Stomach smooth muscle (tissue), 2 donors: ENCODE data around the gene VPS13D.

Experiments
- H3K27ac ChIP-seq: one replicate; pipeline ENCODE4 v1.7.0; 2013; ENCODE audit warnings: mild to moderate bottlenecking, low read length, inconsistent platforms
- H3K27me3 ChIP-seq, 2 donors: one replicate each; pipeline ENCODE4 v1.7.0; 2013; ENCODE audit warnings: low read length in 2 of 2; ENCODE audit not compliant: insufficient read depth in 2 of 2, control insufficient read depth in 1 of 2
- H3K36me3 ChIP-seq, 2 donors: one replicate each; pipeline ENCODE4 v1.7.0; 2013; ENCODE audit warnings: low read length in 2 of 2; ENCODE audit not compliant: control insufficient read depth in 2 of 2, insufficient read depth in 2 of 2
- H3K4me1 ChIP-seq: one replicate; pipeline ENCODE4 v1.7.0; 2013; ENCODE audit warnings: low read length; ENCODE audit not compliant: control insufficient read depth, insufficient read depth
- H3K4me3 ChIP-seq, 2 donors: one replicate each; pipeline ENCODE4 v1.7.0; 2013; ENCODE audit warnings: low read length in 2 of 2
- H3K9ac ChIP-seq, 2 donors: one replicate each; pipeline ENCODE4 v1.7.0; 2013; ENCODE audit warnings: low read length in 2 of 2, mild to moderate bottlenecking in 1 of 2
- H3K9me3 ChIP-seq, 2 donors: one replicate each; pipeline ENCODE4 v1.7.0; 2013; ENCODE audit warnings: low read length in 2 of 2; ENCODE audit not compliant: control insufficient read depth in 2 of 2
- donor health status: healthy.
- donor health status: Pancreatic carcinoma.

VPS13D gene

DNA sequence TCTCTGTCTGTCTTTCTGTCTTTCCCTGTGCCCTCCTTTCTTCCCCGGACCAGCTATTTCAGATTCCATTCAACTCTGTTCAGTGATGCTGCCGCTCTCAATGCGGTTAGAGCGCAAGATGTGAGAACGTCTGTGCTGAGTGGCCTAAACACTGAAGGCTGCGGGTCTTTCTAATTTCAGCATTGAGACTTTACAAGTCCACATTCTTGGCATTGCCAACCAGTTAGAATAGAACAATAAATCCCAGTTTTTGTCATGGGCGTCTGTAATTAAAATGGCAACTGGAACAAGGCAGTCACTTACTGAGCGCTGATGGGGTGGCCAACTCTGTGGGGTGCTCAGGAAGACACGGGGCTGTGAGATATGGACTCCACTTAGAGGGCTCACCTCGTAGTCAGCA is 275.4 kb downstream of the VPS13D start:
- Histone ChIP-seq H3K9me3 (no peaks in the 10 kb centered on the region), H3K4me3 (no peak overlapping the region), H3K4me1 (peaks cover 11% of the 10 kb centered on the region), H3K27ac (no peak overlapping the region), H3K36me3 (peaks cover 7 to 11% of the 10 kb centered on the region in 2 donors), H3K9ac (no peak overlapping the region), H3K27me3 (no peaks in the 10 kb centered on the region)

DNA sequence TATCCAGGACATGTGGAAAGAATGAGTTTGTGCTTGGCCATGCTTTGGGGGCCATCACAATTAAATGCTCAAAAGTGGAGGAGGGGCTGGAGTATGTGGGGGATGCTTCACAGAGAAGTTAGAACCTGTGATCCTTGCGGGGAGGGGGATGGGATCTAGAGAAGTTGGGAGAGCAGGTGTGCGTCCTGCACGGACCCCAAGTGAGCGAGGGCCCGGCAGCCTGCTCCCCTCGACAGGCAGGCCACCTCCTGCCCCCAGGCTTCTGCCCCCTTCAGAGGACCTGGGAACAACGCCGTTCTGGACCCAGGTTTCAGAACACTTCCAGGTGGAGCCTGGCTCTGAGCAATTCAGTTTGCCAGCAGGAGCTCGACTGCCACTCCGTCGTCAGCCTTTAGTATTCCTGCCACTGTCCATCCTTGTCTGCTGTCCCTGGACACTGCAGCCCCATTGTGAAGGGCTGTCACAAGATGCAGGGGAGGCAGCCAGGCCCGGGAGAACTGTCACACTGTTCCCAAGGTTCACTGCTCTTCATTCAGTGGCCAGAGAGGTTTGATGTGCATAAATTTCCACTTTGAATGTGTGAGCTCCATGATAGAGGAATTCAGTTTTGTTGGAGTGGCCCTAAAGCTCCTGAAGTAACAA is 275.9 kb downstream of the VPS13D start:
- Histone ChIP-seq H3K9me3 (no peaks in the 10 kb centered on the region), H3K4me3 (no peak overlapping the region), H3K27ac (no peak overlapping the region), H3K27me3 (no peaks in the 10 kb centered on the region), H3K36me3 (peaks cover 11 to 12% of the 10 kb centered on the region in 2 donors), H3K9ac (no peak overlapping the region), H3K4me1 (peaks cover 16% of the 10 kb centered on the region)

DNA sequence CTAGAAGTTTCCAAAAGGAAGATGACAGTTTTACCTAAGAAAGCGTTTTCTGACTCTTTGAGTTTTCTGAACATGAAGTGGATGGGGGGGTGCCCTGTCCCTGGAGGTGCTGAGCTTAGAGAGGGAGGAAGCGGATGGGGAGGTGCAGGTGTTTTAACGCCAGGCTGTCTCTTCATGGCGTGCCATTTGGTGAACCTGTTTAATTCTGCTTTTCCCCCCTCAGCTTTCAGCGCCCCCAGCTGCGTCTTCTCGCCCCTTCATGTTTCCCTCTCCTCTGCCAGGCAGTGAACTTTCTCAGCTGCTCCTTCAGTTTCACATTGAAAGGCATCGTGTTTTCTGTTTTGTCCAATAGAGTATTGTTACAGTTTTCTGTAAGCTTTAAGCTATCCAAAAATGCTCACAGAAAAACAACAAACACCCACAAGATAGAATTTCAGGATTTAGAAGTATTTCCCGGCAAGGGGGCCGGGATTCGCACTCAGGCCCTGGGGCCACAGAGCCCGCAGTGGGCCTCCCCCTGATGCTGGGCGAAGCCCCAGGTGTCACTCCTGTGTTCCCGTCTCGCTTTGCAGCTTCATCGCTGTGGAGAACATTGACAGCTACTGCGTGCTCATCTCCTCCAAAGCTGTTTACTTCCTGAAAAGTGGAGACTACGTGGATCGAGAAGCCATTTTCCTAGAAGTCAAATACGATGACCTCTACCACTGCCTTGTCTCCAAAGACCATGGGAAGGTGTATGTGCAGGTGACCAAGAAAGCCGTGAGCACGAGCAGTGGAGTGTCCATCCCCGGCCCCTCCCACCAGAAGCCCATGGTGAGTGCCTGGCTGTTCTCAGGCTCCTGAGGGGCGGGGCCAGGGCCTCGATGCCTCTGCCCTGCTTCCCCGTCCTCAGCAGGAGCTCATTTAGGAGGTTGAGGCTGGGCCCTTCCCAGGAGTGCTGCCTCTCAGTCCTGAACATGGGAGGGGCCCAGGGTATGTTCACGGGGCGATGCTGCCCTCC is 276.8 kb downstream of the VPS13D start:
- Histone ChIP-seq H3K27me3 (no peaks in the 10 kb centered on the region), H3K27ac (no peak overlapping the region), H3K9me3 (no peaks in the 10 kb centered on the region), H3K36me3 (peaks cover 11 to 13% of the 10 kb centered on the region in 2 donors), H3K4me1 (peaks cover 24% of the 10 kb centered on the region), H3K9ac (no peak overlapping the region), H3K4me3 (no peak overlapping the region)

DNA sequence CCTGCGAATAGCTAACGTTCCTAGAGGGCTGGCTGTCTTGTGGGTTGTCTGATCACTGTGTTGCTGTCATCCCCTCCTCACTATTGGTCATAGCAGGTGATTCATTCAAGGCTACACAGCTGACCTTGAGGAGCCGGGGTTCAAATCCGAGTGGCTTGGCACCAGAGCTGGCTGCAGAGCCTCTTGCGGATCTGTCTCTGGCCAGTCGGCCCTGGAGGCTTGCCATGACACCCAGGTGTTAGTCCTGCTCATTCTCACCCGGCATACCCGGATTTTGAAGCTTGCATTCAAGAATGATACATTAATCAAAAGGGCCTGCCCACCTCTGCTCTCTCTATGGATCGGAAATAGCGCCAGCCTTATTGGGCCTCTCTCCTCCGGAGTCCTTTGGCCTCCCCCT is 277.8 kb downstream of the VPS13D start:
- Histone ChIP-seq H3K36me3 (peaks cover 11 to 13% of the 10 kb centered on the region in 2 donors), H3K4me3 (no peak overlapping the region), H3K4me1 (peaks cover 30% of the 10 kb centered on the region), H3K9me3 (no peaks in the 10 kb centered on the region), H3K27me3 (no peaks in the 10 kb centered on the region), H3K27ac (peak overlapping the region; percentile 31), H3K9ac (no peak overlapping the region)

DNA sequence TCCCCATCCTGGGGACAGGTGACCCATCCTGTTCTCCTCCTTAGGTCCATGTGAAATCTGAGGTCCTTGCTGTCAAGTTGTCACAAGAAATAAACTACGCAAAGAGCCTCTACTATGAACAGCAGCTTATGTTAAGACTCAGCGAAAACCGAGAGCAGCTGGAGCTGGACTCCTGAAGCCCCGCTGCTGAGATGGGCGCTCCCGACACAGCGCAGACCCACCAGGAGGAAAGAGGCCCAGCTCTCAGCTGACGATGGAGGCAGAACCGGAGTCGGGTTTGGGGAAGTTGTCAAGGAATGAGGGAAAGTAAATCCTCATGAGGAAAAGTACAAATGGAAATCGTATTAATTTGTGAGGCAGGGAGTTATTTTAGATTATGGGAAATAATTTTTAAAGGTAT is 279.0 kb downstream of the VPS13D start:
- peaks cover 9 to 13% of the 10 kb centered on the region in 2 donors for H3K36me3 ChIP-seq
- no peak overlapping the region for H3K27ac ChIP-seq
- H3K9me3 ChIP-seq: no peaks in the 10 kb centered on the region
- H3K27me3 ChIP-seq: no peaks in the 10 kb centered on the region
- H3K4me3 ChIP-seq: no peak overlapping the region
- H3K4me1 ChIP-seq: peaks cover 30% of the 10 kb centered on the region
- no peak overlapping the region for H3K9ac ChIP-seq

DNA sequence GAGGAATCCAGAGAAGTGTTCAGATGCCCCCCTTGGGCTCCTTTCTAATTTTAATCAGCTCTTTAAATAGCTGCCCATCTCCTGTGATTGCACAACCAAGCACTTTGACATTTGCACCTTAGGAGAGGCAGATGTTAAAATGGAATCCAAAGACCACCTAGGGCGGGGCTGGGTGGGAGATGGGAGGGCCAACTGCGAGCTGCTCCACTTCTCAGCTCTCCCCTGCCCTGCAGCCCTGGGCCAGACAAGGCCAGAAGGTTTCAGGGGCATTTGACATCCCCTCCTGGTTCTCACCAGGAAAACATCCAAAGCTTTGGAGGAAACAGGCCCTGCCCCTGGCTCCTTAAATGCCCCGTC is 281.3 kb downstream of the VPS13D start:
- Histone ChIP-seq H3K27me3 (no peaks in the 10 kb centered on the region), H3K4me3 (no peak overlapping the region), H3K27ac (peak overlapping the region; percentile 41), H3K9ac (no peak overlapping the region), H3K9me3 (no peaks in the 10 kb centered on the region), H3K4me1 (peaks cover 27% of the 10 kb centered on the region), H3K36me3 (peaks cover 9 to 13% of the 10 kb centered on the region in 2 donors)

DNA sequence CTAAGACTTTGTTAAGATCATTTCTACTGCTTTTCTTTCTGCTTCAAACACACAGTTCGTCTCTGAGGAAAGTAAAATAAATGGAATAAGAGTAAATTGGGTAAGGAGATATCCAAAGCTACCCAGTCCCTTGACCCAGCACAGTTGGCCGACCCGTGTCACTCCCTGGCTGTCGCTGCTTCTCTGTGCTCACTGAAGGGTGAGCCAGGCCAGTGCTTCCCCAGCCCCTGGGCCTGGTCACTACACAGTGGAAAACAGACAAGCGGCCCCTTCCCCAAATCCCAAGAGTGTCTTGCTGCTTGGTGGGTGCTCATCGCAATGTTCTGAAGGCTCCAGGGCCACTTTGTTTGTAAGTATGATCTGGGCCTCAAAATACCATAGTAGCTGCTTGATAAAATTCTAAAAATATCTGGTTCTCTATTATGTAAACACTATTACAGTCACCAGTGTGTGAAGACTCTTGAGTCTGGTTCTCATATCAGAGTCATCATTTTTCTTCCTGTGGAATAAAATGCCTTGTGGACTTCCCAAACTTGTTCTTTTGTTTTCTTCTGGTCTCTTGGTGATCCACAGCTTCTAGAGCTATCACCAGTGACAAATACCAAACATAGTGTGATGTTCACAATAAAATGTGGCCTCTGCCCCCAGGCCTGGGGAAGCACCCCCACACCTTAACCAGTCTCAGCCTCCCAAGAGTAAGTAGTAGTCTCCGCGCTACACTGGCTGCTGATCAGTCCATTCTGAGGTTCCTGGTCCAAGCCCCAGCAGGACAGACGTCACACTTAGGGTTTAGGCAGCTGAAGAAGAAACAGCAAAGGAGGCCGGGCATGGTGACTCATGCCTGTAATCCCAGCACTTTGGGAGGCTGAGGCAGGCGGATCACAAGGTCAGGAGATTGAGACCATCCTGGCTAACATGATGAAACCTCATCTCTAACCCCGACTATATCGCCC is 282.0 kb downstream of the VPS13D start:
- peak overlapping the region; percentile 41 for H3K27ac ChIP-seq
- H3K9ac ChIP-seq: no peak overlapping the region
- H3K27me3 ChIP-seq: no peaks in the 10 kb centered on the region
- no peaks in the 10 kb centered on the region for H3K9me3 ChIP-seq
- peaks cover 8 to 11% of the 10 kb centered on the region in 2 donors for H3K36me3 ChIP-seq
- H3K4me3 ChIP-seq: no peak overlapping the region
- peaks cover 27% of the 10 kb centered on the region for H3K4me1 ChIP-seq

DNA sequence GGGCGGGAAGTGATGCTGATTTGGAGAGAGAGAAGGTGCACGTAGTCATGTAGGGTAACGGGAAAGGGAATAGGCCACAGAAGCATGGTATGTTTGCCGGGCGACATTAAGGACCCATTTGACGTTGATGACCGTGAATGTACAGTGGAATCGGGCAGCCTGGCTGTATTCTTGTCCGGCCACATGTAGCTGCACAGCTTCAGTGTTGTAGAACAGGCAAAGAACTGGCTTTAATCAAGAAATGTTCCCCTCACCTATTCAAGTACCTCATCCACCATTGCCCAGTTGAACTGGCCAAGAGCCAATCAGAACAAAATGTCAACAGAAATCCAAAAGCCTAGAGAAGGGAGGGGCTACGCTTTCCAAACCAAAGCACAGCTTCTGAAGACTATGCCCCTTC is 283.4 kb downstream of the VPS13D start:
- Histone ChIP-seq H3K27ac (no peak overlapping the region), H3K36me3 (peaks cover 2 to 6% of the 10 kb centered on the region in 2 donors), H3K27me3 (no peaks in the 10 kb centered on the region), H3K4me1 (peaks cover 19% of the 10 kb centered on the region), H3K4me3 (no peak overlapping the region), H3K9ac (no peak overlapping the region), H3K9me3 (no peaks in the 10 kb centered on the region)

DNA sequence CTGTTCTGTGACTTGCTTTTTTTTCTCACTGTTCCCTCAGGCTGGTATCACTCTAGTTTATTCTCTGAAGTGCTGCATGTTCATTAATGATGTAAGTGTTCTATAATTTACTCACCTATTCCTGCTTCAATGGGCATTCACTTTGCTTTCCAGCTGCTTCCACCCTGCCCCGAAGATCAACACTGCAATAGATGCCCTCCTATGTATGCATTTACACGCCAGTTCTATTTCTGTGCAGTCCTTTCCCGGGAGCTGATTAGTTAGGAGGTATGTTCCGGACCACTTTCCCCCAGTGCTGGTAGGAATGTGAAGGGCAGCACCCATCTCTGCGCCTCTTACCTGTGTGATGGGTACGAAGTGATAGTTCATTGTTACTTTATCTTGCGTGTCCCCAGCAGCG is 284.8 kb downstream of the VPS13D start:
- Histone ChIP-seq H3K4me3 (no peak overlapping the region), H3K36me3 (peaks cover 0 to 6% of the 10 kb centered on the region in 2 donors), H3K9ac (no peak overlapping the region)

DNA sequence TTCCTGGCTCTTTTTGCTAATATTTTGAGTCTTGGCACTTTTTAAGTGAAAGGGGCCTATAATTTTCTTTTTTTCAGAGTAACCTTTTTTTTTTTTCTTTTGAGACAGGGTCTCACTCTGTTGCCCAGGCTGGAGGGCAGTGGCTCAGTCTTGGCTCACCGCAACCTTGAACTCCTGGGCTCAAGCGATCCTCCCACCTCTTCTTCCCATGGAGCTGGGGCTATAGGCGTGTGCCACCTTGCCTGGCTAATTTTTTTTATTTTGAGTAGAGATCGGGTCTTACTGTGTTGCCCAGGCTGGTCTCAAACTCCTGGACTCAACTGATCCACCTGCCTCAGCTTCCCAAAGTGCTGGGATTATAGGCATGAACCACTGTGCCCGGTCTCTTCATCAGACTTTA is 285.4 kb downstream of the VPS13D start:
- no peak overlapping the region for H3K27ac ChIP-seq
- no peaks in the 10 kb centered on the region for H3K27me3 ChIP-seq
- peaks cover 30% of the 10 kb centered on the region for H3K4me1 ChIP-seq
- peaks cover 0 to 6% of the 10 kb centered on the region in 2 donors for H3K36me3 ChIP-seq
- no peaks in the 10 kb centered on the region for H3K9me3 ChIP-seq
- no peak overlapping the region for H3K4me3 ChIP-seq
- H3K9ac ChIP-seq: no peak overlapping the region

More for the DNA sequence above, 284.8 kb downstream of the VPS13D start:
- Histone ChIP-seq H3K27ac (no peak overlapping the region), H3K27me3 (no peaks in the 10 kb centered on the region), H3K9me3 (no peaks in the 10 kb centered on the region), H3K4me1 (peaks cover 29% of the 10 kb centered on the region)
